ENCODE data around the gene LLGL1. TPM values are rescaled to one million over a fixed set of nuclear protein-coding genes. Genes with fewer than 3 reads are reported as not detected.

LLGL1 gene
- total RNA-seq, 1 experiment from 2014 or later, result 65.0 TPM

DNA sequence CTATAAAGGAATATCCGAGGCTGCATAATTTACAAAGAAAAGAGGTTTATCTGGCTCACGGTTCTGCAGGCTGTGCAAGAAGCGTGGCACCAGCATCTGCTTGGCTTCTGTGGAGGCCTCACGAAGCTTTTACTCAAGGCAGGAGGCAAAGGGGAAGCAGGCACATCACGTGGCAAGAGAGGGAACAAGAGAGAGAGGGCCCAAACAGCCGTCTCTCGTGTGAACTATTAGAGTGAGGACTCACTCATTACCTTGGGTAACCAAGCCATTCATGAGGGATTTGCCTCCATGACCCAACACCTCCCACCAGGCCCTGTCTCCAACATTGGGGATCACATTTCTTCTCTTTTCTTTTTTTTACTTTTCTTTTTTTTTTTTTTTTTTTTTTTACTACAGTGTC, 49.3 kb upstream of the LLGL1 start:
- H4K20me1 ChIP-seq (ENCODE audit: control insufficient read depth, insufficient read depth, insufficient read length), result no peaks in the 10 kb centered on the region
- H3K79me2 ChIP-seq (ENCODE audit: insufficient read depth, low read length), result no peaks in the 10 kb centered on the region
- no peaks in the 10 kb centered on the region for H3K9me3 ChIP-seq (ENCODE audit: control insufficient read depth, low read depth, low read length)
- Mint-ChIP-seq H3K36me3 (ENCODE audit: insufficient read depth in 1 of 3, low read depth in 3 of 3) (no peaks in the 10 kb centered on the region), H3K27ac (no peak overlapping the region), H3K4me3 (no peak overlapping the region), H3K4me1 (peaks cover 9 to 19% of the 10 kb centered on the region in 2 experiments; a peak in 3 of 4 replicates), H3K9me3 (no peaks in the 10 kb centered on the region), H3K27me3 (ENCODE audit: low read depth) (peaks cover 6% of the 10 kb centered on the region; the same call in 1 of the 2 replicates)
- no peak overlapping the region for H2BK120ac ChIP-seq (ENCODE audit: low read depth, low read length, poor library complexity, severe bottlenecking)
- H2BK12ac ChIP-seq (ENCODE audit: insufficient read length, low read depth, low read length), result no peak overlapping the region
- WGBS (ENCODE audit: extremely low coverage, insufficient read length, low lambda C conversion rate), result no CpG with 5 or more reads among the region's 7 CpGs
- no peak overlapping the region for H3T11ph ChIP-seq (ENCODE audit: low read length)
- H2AFZ ChIP-seq (ENCODE audit: low read length), result no peak overlapping the region
- H3K23me2 ChIP-seq (ENCODE audit: insufficient read length, low read depth, low read length, poor library complexity, severe bottlenecking), result no peaks in the 10 kb centered on the region
- no peak overlapping the region for H3K4me2 ChIP-seq (ENCODE audit: insufficient read depth, insufficient read length, low read length)
- H2AK5ac ChIP-seq (ENCODE audit: insufficient read length, low read length), result no peak overlapping the region
- no peak overlapping the region for H2BK5ac ChIP-seq (ENCODE audit: insufficient read length, low read length)
- H2BK15ac ChIP-seq (ENCODE audit: low read depth, low read length), result no peak overlapping the region
- H3K4ac ChIP-seq (ENCODE audit: low read depth, low read length), result no peak overlapping the region
- H4K8ac ChIP-seq (replicated peaks; ENCODE audit: insufficient read length, low read depth, low read length), result no peak overlapping the region
- H3K23ac ChIP-seq (ENCODE audit: insufficient read length, low read depth, low read length), result no peak overlapping the region
- TF ChIP-seq, protein P1, sequence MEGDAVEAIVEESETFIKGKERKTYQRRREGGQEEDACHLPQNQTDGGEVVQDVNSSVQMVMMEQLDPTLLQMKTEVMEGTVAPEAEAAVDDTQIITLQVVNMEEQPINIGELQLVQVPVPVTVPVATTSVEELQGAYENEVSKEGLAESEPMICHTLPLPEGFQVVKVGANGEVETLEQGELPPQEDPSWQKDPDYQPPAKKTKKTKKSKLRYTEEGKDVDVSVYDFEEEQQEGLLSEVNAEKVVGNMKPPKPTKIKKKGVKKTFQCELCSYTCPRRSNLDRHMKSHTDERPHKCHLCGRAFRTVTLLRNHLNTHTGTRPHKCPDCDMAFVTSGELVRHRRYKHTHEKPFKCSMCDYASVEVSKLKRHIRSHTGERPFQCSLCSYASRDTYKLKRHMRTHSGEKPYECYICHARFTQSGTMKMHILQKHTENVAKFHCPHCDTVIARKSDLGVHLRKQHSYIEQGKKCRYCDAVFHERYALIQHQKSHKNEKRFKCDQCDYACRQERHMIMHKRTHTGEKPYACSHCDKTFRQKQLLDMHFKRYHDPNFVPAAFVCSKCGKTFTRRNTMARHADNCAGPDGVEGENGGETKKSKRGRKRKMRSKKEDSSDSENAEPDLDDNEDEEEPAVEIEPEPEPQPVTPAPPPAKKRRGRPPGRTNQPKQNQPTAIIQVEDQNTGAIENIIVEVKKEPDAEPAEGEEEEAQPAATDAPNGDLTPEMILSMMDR (conservative IDR thresholded peaks at IDR 0.05), result no peak
- H4K91ac ChIP-seq (ENCODE audit: insufficient read length, low read depth, low read length), result no peak overlapping the region
- no peaks in the 10 kb centered on the region for H3K4me1 ChIP-seq (ENCODE audit: insufficient read depth, low read length)
- DNase-seq, result no peak
- no peak overlapping the region for H3K18ac ChIP-seq (ENCODE audit: insufficient read length, low read depth, low read length)
- no peaks in the 10 kb centered on the region for H3K79me1 ChIP-seq (ENCODE audit: insufficient read depth, low read depth, low read length, poor library complexity, severe bottlenecking)
- no peaks in the 10 kb centered on the region for H3K27me3 ChIP-seq (ENCODE audit: insufficient read depth, low read length)
- no peak overlapping the region for H3K14ac ChIP-seq (ENCODE audit: insufficient read depth, low read length)
- no peak overlapping the region for H4K5ac ChIP-seq (ENCODE audit: insufficient read length, low read depth, low read length)
- no peak overlapping the region for H3K56ac ChIP-seq (ENCODE audit: insufficient read length, low read depth, low read length)
- no peak overlapping the region for H3K27ac ChIP-seq (ENCODE audit: insufficient read length, low read depth, low read length)
- H3K9ac ChIP-seq (ENCODE audit: extremely low read depth, insufficient read length, low read length), result no peak overlapping the region
- H2BK20ac ChIP-seq (ENCODE audit: low read depth, low read length, poor library complexity, severe bottlenecking), result no peak overlapping the region

All from H9 (cell line).